Pancreas (tissue), 10 donors: Measurements from ENCODE around the gene SASH1. TPM values are rescaled to one million over a fixed set of nuclear protein-coding genes. Genes with fewer than 3 reads are reported as not detected.

ENCODE experiments used
- ATAC-seq, 4 donors: fragments of 200-7000 bp; cut with Tn5 transposase; one replicate each; pipeline versions ENCODE4 v1.8.0 to v1.9.1; 2020; ENCODE audit warnings: mild to moderate bottlenecking in 4 of 4, moderate library complexity in 4 of 4
- DNase-seq, 6 donors: peaks; one replicate each; pipeline ENCODE4 v3.0.0-alpha.2; 2020
- FAIRE-seq: peaks from 2 replicates; lab custom pipeline; 2012; peaks lifted over from hg19 to GRCh38; lab: Jason Lieb, UNC
- H3K27ac ChIP-seq, 4 donors: fragments of 200-600 bp; sonication (generic); 1 replicate in 3 of 4; 2 replicates in 1 of 4; pipeline versions ENCODE4 v1.5.0 to v1.8.0; 2020
- H3K27me3 ChIP-seq, 4 donors: fragments of 200-600 bp; one replicate each; pipeline ENCODE4 v1.8.0; 2021
- H3K36me3 ChIP-seq, 3 donors: fragments of 200-600 bp; sonication (generic) in 1 of 3; one replicate each; pipeline versions ENCODE4 v1.5.0 to v1.8.0; 2020 to 2021
- H3K4me1 ChIP-seq, 3 donors: fragments of 200-600 bp; one replicate each; pipeline ENCODE4 v1.8.0; 2021
- H3K4me3 ChIP-seq, 4 donors: fragments of 200-600 bp; sonication (generic) in 2 of 4; one replicate each; pipeline versions ENCODE4 v1.5.0 to v1.8.0; 2020 to 2021
- H3K9me3 ChIP-seq, 4 donors: fragments of 200-600 bp; one replicate each; pipeline ENCODE4 v1.8.0; 2021
- WGBS, 2 donors: extraction: QIAGEN DNeasy Blood & Tissue Kit; methylation state at CpG; one replicate each; pipeline ENCODE4 v1.1.7; 2013; 5-methylcytosine and 5-hydroxymethylcytosine counted together
- intact Hi-C, 3 donors: fragments of 100-400 bp; cut with DNase I; formaldehyde crosslinking; loops; one replicate each; pipeline versions ENCODE4 v1.11.1 to v1.14.2; 2022
- polyA plus RNA-seq, 2 donors: library from polyadenylated mRNA; stranded (reverse); fragments of 200-250 nt; gene quantifications; one replicate each; pipeline ENCODE4 v1.2.3, GENCODE V29; 2013
- total RNA-seq, 6 donors: library from RNA; stranded (reverse); fragmentation: NEBNext Ultra II Directional in 4 of 6; extraction: Animal tissue kit (Norgen Biotek cat#: 25700) in 4 of 6; gene quantifications; one replicate each; pipeline versions ENCODE4 v1.2.1 to v1.2.4, GENCODE V29; 2021 to 2023
- TF ChIP-seq, protein P1 (sequence below), 4 donors: fragments of 200-600 bp; sonication (generic) in 3 of 4; IDR thresholded peaks; one replicate each; pipeline versions ENCODE4 v1.5.0 to v1.8.0; 2021; ENCODE audit warnings: antibody characterized with exemption in 4 of 4
- donor health status: healthy with polysubstance abuse.
- donor health status: DM: no; HTN: no; CAD: no; lungs with moderate emphysema.
- donor health status: DM: no; HTN: no; CAD: no.
- donor health status: control.
- donor health status: control.
- donor health status: Bipolar disorder and iron deficiency.
- donor health status: DM: yes; HTN: yes; CAD: no.
- donor health status: DM: no; HTN: no; CAD: no.
- donor health status: DM: no; HTN: no; CAD: no.
- donor health status: DM: yes; HTN: yes; CAD: no.

Gene SASH1
- total and polyA plus RNA-seq, 8 donors, result 5.1 to 15.3 (median 8.9) TPM

GRCh38 chr6:148509119-148509799 is 166.6 kb downstream of the SASH1 start:
- FAIRE-seq (no peak), ATAC-seq (peak; percentile 32 to 59 (median 45)), DNase-seq (no peak)
- Histone ChIP-seq H3K4me3 (peak overlapping the region in 2 of 4 donors; percentile 4 to 26), H3K27ac (peak overlapping the region in 2 of 4 donors; percentile 1 to 36), H3K9me3 (no peaks in the 10 kb centered on the region), H3K27me3 (no peaks in the 10 kb centered on the region), H3K4me1 (peaks cover 0 to 4% (median 0%) of the 10 kb centered on the region in 3 donors), H3K36me3 (no peaks in the 10 kb centered on the region)
- TF ChIP-seq, protein P1, sequence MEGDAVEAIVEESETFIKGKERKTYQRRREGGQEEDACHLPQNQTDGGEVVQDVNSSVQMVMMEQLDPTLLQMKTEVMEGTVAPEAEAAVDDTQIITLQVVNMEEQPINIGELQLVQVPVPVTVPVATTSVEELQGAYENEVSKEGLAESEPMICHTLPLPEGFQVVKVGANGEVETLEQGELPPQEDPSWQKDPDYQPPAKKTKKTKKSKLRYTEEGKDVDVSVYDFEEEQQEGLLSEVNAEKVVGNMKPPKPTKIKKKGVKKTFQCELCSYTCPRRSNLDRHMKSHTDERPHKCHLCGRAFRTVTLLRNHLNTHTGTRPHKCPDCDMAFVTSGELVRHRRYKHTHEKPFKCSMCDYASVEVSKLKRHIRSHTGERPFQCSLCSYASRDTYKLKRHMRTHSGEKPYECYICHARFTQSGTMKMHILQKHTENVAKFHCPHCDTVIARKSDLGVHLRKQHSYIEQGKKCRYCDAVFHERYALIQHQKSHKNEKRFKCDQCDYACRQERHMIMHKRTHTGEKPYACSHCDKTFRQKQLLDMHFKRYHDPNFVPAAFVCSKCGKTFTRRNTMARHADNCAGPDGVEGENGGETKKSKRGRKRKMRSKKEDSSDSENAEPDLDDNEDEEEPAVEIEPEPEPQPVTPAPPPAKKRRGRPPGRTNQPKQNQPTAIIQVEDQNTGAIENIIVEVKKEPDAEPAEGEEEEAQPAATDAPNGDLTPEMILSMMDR (IDR thresholded peaks at IDR 0.05), result no peak
- 66 to 81% methylated on average over 14 of the region's 14 CpGs for WGBS, 2 donors
- intact Hi-C loops, result no loop called here

DNA sequence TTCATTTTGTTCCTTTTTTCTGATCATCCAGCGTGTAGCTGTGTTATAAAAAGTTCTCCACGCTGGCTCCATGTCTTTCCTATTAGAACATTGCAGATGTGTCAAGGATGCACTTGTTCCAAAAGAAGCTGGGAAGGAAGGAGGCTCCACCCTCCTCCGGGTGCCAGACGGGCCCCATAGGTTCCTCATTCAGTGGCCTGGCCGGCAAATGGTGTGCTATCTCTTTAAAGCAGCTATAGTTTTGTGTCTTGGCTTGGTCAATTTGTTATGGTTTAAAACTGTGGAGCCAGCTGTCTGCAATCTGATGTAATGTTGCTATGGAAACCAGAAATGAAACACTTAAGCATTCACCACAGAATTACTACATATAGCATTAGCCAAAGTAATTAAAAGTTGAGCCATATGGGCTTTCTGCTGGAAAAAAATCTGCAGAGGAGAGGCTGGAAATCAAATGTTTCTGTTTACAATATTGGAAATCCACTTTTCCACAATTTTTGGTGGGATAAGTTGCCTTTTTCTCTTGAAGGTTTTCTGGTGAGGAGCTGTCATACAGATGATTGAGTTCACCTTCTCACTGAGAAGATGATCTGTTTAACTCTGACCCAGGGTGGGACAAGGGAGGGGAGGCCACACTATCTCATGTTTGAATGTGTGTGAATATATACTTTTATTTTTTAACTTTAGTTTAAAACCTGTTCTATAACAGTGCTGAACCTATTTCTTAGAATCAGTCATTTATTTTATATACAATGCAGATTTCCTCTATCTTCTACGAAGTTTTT is 167.4 kb downstream of the SASH1 start:
- intact Hi-C loops, result no loop called here
- Histone ChIP-seq H3K9me3 (no peaks in the 10 kb centered on the region), H3K4me1 (peaks cover 0 to 4% (median 0%) of the 10 kb centered on the region in 3 donors), H3K36me3 (no peaks in the 10 kb centered on the region), H3K4me3 (peak overlapping the region in 2 of 4 donors; percentile 4 to 26), H3K27me3 (no peaks in the 10 kb centered on the region), H3K27ac (no peak overlapping the region)
- DNase-seq (no peak), ATAC-seq (peak; percentile 55 to 71 (median 66)), FAIRE-seq (no peak)
- 56 to 61% methylated on average over 6 of the region's 6 CpGs for WGBS, 2 donors
- TF ChIP-seq, protein P1 (IDR thresholded peaks at IDR 0.05), result no peak

DNA sequence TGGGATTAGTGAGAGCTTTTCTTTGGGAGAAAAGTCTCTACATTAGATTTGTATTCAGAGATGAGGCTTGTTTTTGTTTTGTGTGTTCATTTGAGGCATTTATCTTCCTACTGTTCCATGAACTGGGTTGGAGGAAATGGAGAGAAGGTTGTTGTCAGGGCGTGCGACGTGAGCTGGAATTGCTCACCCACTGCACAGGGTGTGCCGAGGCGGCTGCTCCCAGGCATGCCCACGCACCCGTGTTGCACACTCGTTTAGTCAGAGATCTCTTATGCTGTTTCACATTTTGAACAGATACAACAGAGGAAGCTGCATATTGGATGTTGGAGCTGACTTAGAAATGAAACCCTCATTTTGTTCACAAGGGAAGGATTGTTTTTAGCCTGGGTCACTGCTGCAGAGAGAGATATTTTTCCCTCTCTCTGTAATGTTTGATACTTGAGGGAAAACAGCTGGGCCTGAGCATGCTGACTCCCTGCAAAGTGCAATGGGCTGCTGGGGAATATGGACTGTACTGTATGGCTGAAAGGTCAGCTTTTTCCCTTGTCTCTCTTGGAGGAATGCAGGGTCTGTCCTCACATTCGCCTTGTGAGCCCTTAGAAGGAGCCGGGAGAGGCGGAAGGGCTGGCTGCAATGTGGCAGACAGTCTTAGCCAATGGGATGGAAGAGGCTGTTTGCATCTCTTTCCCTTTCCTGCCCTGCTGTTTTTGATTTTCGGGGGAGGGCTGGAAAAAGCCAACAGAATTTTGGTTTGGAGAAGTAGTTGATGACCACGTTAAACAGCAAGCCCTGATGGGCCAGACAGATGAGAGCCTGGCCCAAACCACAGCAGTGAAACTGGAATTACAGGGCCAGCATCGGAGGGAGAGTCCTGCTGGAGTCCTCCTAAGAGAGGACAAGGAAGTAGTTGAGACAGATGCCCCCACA is 170.8 kb downstream of the SASH1 start:
- no peaks in the 10 kb centered on the region for H3K36me3 ChIP-seq
- 87 to 94% methylated on average over 14 of the region's 14 CpGs for WGBS, 2 donors
- TF ChIP-seq, protein P1 (IDR thresholded peaks at IDR 0.05), result no peak
- H3K4me3 ChIP-seq, result no peak overlapping the region
- H3K4me1 ChIP-seq, result peaks cover 0 to 4% (median 0%) of the 10 kb centered on the region in 3 donors
- H3K9me3 ChIP-seq, result no peaks in the 10 kb centered on the region
- peak in 2 of 4 donors; percentile 20 to 51 for ATAC-seq
- no peak overlapping the region for H3K27ac ChIP-seq
- FAIRE-seq, result no peak
- H3K27me3 ChIP-seq, result no peaks in the 10 kb centered on the region
- intact Hi-C loops, result no loop called here
- no peak for DNase-seq

GRCh38 chr6:148514091-148514845 is 171.6 kb downstream of the SASH1 start:
- 81 to 92% methylated on average over 13 to 14 of the region's 14 CpGs for whole genome bisulfite sequencing, 2 donors

More at GRCh38 chr6:148514091-148514845, 171.6 kb downstream of the SASH1 start:
- intact Hi-C loops, result no loop called here
- Histone ChIP-seq H3K9me3 (no peaks in the 10 kb centered on the region), H3K36me3 (no peaks in the 10 kb centered on the region), H3K27ac (no peak overlapping the region), H3K27me3 (no peaks in the 10 kb centered on the region), H3K4me3 (no peak overlapping the region), H3K4me1 (peaks cover 0 to 4% (median 0%) of the 10 kb centered on the region in 3 donors)
- ATAC-seq (no peak), DNase-seq (no peak), FAIRE-seq (no peak)
- TF ChIP-seq, protein P1 (IDR thresholded peaks at IDR 0.05), result no peak
